ENCODE data around the gene SLC26A2.

SLC26A2 gene

GRCh38 chr5:150014456-150014855, 53.9 kb downstream of the SLC26A2 start:
- H3K27ac ChIP-seq (ENCODE audit: insufficient read depth in 1 of 2, low read depth in 1 of 2, low read length in 2 of 2, poor library complexity in 1 of 2, severe bottlenecking in 2 of 2): no peak overlapping the region
- DNase-seq: no peak
- no peaks in the 10 kb centered on the region for H3K4me1 ChIP-seq (ENCODE audit: control extremely low read depth in 1 of 4, control insufficient read depth in 4 of 4, insufficient read depth in 4 of 4, low read length in 3 of 4)
- no peaks in the 10 kb centered on the region for H3K27me3 ChIP-seq (replicated peaks in 2 of 5; ENCODE audit: control insufficient read depth in 4 of 5, insufficient read depth in 5 of 5, low read length in 4 of 5)
- CTCF ChIA-PET: interaction anchor here (1.9 to 2.9 kb wide), 2 partner anchors 10 to 11 kb away, joined by 4 to 9 read pairs; no protein-coding TSS in a partner anchor
- H3K36me3 ChIP-seq (ENCODE audit: control insufficient read depth in 4 of 4, insufficient read depth in 4 of 4, low read length in 3 of 4): peaks cover 35 to 94% (median 72%) of the 10 kb centered on the region in 4 experiments
- POLR2A ChIA-PET: no interaction called here
- H3K4me3 ChIP-seq (ENCODE audit: control insufficient read depth in 1 of 7, extremely low read depth in 1 of 7, insufficient read depth in 4 of 7, low read depth in 2 of 7, low read length in 6 of 7): no peak overlapping the region
- peaks cover 3 to 22% (median 7%) of the 10 kb centered on the region in 5 experiments for H3K9me3 ChIP-seq (ENCODE audit: control extremely low read depth in 1 of 5, control insufficient read depth in 4 of 5, insufficient read depth in 2 of 5, low read depth in 1 of 5, low read length in 4 of 5)
- no CpG with 5 or more reads among the region's 3 CpGs for WGBS (ENCODE audit: insufficient coverage)

- no peaks in the 10 kb centered on the region for H3K27me3 ChIP-seq (replicated peaks in 2 of 5; ENCODE audit: control insufficient read depth in 4 of 5, insufficient read depth in 5 of 5, low read length in 4 of 5)
- ChIA-PET CTCF (interaction anchor here (2.9 kb wide), 1 partner anchor 11 kb away, joined by 9 read pairs; no protein-coding TSS in a partner anchor), POLR2A (no interaction called here)
- H3K9me3 ChIP-seq (ENCODE audit: control extremely low read depth in 1 of 5, control insufficient read depth in 4 of 5, insufficient read depth in 2 of 5, low read depth in 1 of 5, low read length in 4 of 5): peaks cover 3 to 22% (median 7%) of the 10 kb centered on the region in 5 experiments
- 100% methylated on average over 1 of the region's 3 CpGs for WGBS (ENCODE audit: insufficient coverage)
- no peak overlapping the region for H3K27ac ChIP-seq (ENCODE audit: insufficient read depth in 1 of 2, low read depth in 1 of 2, low read length in 2 of 2, poor library complexity in 1 of 2, severe bottlenecking in 2 of 2)
- H3K4me1 ChIP-seq (ENCODE audit: control extremely low read depth in 1 of 4, control insufficient read depth in 4 of 4, insufficient read depth in 4 of 4, low read length in 3 of 4): no peaks in the 10 kb centered on the region
- no peak overlapping the region for H3K4me3 ChIP-seq (ENCODE audit: control insufficient read depth in 1 of 7, extremely low read depth in 1 of 7, insufficient read depth in 4 of 7, low read depth in 2 of 7, low read length in 6 of 7)
- peaks cover 37 to 94% (median 70%) of the 10 kb centered on the region in 4 experiments for H3K36me3 ChIP-seq (ENCODE audit: control insufficient read depth in 4 of 4, insufficient read depth in 4 of 4, low read length in 3 of 4)
- no peak for DNase-seq
Measured at GRCh38 chr5:150015415-150015814, 54.9 kb downstream of the SLC26A2 start.

DNA sequence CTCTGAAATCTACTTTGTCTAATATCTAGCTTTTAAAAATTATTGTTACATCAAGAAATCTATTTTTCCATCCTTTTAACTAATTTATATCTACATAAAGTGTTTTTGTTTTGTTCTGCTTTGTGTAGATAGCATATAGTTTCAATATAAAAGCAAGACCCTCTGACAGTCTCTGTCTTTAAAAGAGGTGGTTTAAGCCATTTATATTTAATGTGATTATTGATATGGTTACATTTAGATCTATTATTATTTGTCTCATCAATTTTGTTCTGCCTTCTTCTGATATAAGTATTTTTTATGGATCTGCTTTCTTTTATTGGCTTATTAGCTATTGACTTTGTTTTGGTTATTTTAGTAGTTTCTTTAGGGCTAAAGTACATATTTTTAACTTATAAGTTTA, 56.0 kb downstream of the SLC26A2 start:
- ChIA-PET CTCF (interaction anchor here (1.4 to 2.9 kb wide), 3 partner anchors 9 to 18 kb away, joined by 3 to 9 read pairs (median 6); no protein-coding TSS in a partner anchor), POLR2A (no interaction called here)
- DNase-seq: no peak
- Histone ChIP-seq H3K4me1 (ENCODE audit: control extremely low read depth in 1 of 4, control insufficient read depth in 4 of 4, insufficient read depth in 4 of 4, low read length in 3 of 4) (no peaks in the 10 kb centered on the region), H3K4me3 (ENCODE audit: control insufficient read depth in 1 of 7, extremely low read depth in 1 of 7, insufficient read depth in 4 of 7, low read depth in 2 of 7, low read length in 6 of 7) (no peak overlapping the region), H3K27ac (ENCODE audit: insufficient read depth in 1 of 2, low read depth in 1 of 2, low read length in 2 of 2, poor library complexity in 1 of 2, severe bottlenecking in 2 of 2) (no peak overlapping the region), H3K9me3 (ENCODE audit: control extremely low read depth in 1 of 5, control insufficient read depth in 4 of 5, insufficient read depth in 2 of 5, low read depth in 1 of 5, low read length in 4 of 5) (peaks cover 3 to 22% (median 7%) of the 10 kb centered on the region in 5 experiments), H3K27me3 (replicated peaks in 2 of 5; ENCODE audit: control insufficient read depth in 4 of 5, insufficient read depth in 5 of 5, low read length in 4 of 5) (no peaks in the 10 kb centered on the region), H3K36me3 (ENCODE audit: control insufficient read depth in 4 of 4, insufficient read depth in 4 of 4, low read length in 3 of 4) (peaks cover 35 to 95% (median 72%) of the 10 kb centered on the region in 4 experiments)

- peaks cover 36 to 94% (median 72%) of the 10 kb centered on the region in 4 experiments for H3K36me3 ChIP-seq (ENCODE audit: control insufficient read depth in 4 of 4, insufficient read depth in 4 of 4, low read length in 3 of 4)
- POLR2A ChIA-PET: interaction anchor here (0.8 kb wide), 1 partner anchor 35 kb away, joined by 3 read pairs; no protein-coding TSS in a partner anchor
- H3K9me3 ChIP-seq (ENCODE audit: control extremely low read depth in 1 of 5, control insufficient read depth in 4 of 5, insufficient read depth in 2 of 5, low read depth in 1 of 5, low read length in 4 of 5): peaks cover 3 to 22% (median 7%) of the 10 kb centered on the region in 5 experiments
- no peak overlapping the region for H3K4me3 ChIP-seq (ENCODE audit: control insufficient read depth in 1 of 7, extremely low read depth in 1 of 7, insufficient read depth in 4 of 7, low read depth in 2 of 7, low read length in 6 of 7)
- peaks cover 0 to 7% (median 6%) of the 10 kb centered on the region in 4 experiments for H3K4me1 ChIP-seq (ENCODE audit: control extremely low read depth in 1 of 4, control insufficient read depth in 4 of 4, insufficient read depth in 4 of 4, low read length in 3 of 4)
- H3K27ac ChIP-seq (ENCODE audit: insufficient read depth in 1 of 2, low read depth in 1 of 2, low read length in 2 of 2, poor library complexity in 1 of 2, severe bottlenecking in 2 of 2): no peak overlapping the region
- CTCF ChIA-PET: interaction anchor here (0.7 to 1.7 kb wide), 5 partner anchors 11 to 222 kb away, joined by 3 to 6 read pairs (median 3); no protein-coding TSS in a partner anchor
- 93% methylated on average over 4 of the region's 6 CpGs for WGBS (ENCODE audit: insufficient coverage)
- no peaks in the 10 kb centered on the region for H3K27me3 ChIP-seq (replicated peaks in 2 of 5; ENCODE audit: control insufficient read depth in 4 of 5, insufficient read depth in 5 of 5, low read length in 4 of 5)
- no peak for DNase-seq
Measured at GRCh38 chr5:150017226-150018005, 56.9 kb downstream of the SLC26A2 start.

- Histone ChIP-seq H3K4me3 (ENCODE audit: control insufficient read depth in 1 of 7, extremely low read depth in 1 of 7, insufficient read depth in 4 of 7, low read depth in 2 of 7, low read length in 6 of 7) (no peak overlapping the region), H3K9me3 (ENCODE audit: control extremely low read depth in 1 of 5, control insufficient read depth in 4 of 5, insufficient read depth in 2 of 5, low read depth in 1 of 5, low read length in 4 of 5) (peaks cover 0 to 12% (median 6%) of the 10 kb centered on the region in 5 experiments), H3K27ac (ENCODE audit: insufficient read depth in 1 of 2, low read depth in 1 of 2, low read length in 2 of 2, poor library complexity in 1 of 2, severe bottlenecking in 2 of 2) (no peak overlapping the region), H3K27me3 (replicated peaks in 2 of 5; ENCODE audit: control insufficient read depth in 4 of 5, insufficient read depth in 5 of 5, low read length in 4 of 5) (no peaks in the 10 kb centered on the region), H3K4me1 (ENCODE audit: control extremely low read depth in 1 of 4, control insufficient read depth in 4 of 4, insufficient read depth in 4 of 4, low read length in 3 of 4) (peaks cover 0 to 8% (median 6%) of the 10 kb centered on the region in 4 experiments), H3K36me3 (ENCODE audit: control insufficient read depth in 4 of 4, insufficient read depth in 4 of 4, low read length in 3 of 4) (peaks cover 33 to 92% (median 67%) of the 10 kb centered on the region in 4 experiments)
- no CpG with 5 or more reads among the region's 1 CpG for WGBS (ENCODE audit: insufficient coverage)
- DNase-seq: no peak
- ChIA-PET POLR2A (no interaction called here), CTCF (interaction anchor here (1.0 to 2.8 kb wide), 6 partner anchors 8 to 101 kb away, joined by 3 to 11 read pairs (median 3); no protein-coding TSS in a partner anchor)
Measured at GRCh38 chr5:150020249-150020648, 59.7 kb downstream of the SLC26A2 start.

DNA sequence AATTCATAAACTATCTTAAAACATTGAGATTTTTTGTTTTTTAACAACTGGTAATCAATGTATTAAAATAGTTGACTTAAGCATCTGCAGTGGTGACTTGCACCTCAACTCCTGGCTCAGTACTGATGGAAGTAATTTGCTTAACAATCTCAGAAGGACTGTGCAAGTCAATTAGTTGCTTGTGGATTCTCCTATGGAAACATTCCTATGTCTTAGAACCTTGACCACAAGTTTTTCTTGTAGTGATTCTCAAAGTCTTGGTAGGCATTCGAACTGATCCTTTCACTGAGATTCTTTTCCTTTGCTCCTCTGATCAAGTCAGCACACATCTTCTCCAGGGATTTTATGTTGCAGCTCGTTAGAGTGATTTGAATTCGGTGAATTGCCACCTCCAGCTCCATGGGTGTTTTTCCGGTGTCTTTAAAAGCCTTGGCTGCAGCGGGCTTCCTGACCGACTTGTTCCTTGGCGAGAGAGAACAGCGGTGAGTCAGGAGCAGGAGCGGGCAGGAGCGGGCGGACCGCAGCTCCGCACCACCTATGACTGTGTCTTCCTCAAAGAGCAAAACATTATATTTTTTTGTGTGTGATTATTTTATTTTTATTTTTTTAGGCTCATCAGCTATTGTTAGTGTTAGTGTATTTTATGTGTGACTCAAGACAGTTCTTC, 61.1 kb downstream of the SLC26A2 start:
- no peak for DNase-seq
- H3K27me3 ChIP-seq (replicated peaks in 2 of 5; ENCODE audit: control insufficient read depth in 4 of 5, insufficient read depth in 5 of 5, low read length in 4 of 5): no peaks in the 10 kb centered on the region
- POLR2A ChIA-PET: no interaction called here
- CTCF ChIA-PET: interaction anchor here (0.7 to 2.8 kb wide), 12 partner anchors 9 to 399 kb away, joined by 3 to 11 read pairs (median 4); no protein-coding TSS in a partner anchor
- H3K4me1 ChIP-seq (ENCODE audit: control extremely low read depth in 1 of 4, control insufficient read depth in 4 of 4, insufficient read depth in 4 of 4, low read length in 3 of 4): peaks cover 0 to 8% (median 6%) of the 10 kb centered on the region in 4 experiments
- H3K36me3 ChIP-seq (ENCODE audit: control insufficient read depth in 4 of 4, insufficient read depth in 4 of 4, low read length in 3 of 4): peaks cover 39 to 91% (median 65%) of the 10 kb centered on the region in 4 experiments
- 95% methylated on average over 10 of the region's 13 CpGs for WGBS (ENCODE audit: insufficient coverage)
- H3K9me3 ChIP-seq (ENCODE audit: control extremely low read depth in 1 of 5, control insufficient read depth in 4 of 5, insufficient read depth in 2 of 5, low read depth in 1 of 5, low read length in 4 of 5): no peaks in the 10 kb centered on the region
- no peak overlapping the region for H3K4me3 ChIP-seq (ENCODE audit: control insufficient read depth in 1 of 7, extremely low read depth in 1 of 7, insufficient read depth in 4 of 7, low read depth in 2 of 7, low read length in 6 of 7)
- no peak overlapping the region for H3K27ac ChIP-seq (ENCODE audit: insufficient read depth in 1 of 2, low read depth in 1 of 2, low read length in 2 of 2, poor library complexity in 1 of 2, severe bottlenecking in 2 of 2)
